ENCODE data around the gene CCDC12. TPM values are rescaled to one million over a fixed set of nuclear protein-coding genes. Genes with fewer than 3 reads are reported as not detected.

Gene CCDC12
- total and polyA plus RNA-seq, 2 donors (not counting 1 experiment from before 2014, with no cell fraction given) = 84.0 to 97.3 TPM

- DNase-seq (peak; percentile 54), ATAC-seq (ENCODE audit: low read depth) (peak; percentile 96)
- Histone ChIP-seq H3K36me3 (replicated peaks in 1 of 2; ENCODE audit: control extremely low read depth in 1 of 2, control insufficient read depth in 1 of 2, extremely low read depth in 1 of 2, insufficient read depth in 2 of 2, low read length in 1 of 2) (peaks cover 0 to 61% of the 10 kb centered on the region in 2 experiments), H3K27me3 (replicated peaks in 1 of 4; ENCODE audit: control extremely low read depth in 1 of 4, control insufficient read depth in 3 of 4, insufficient read depth in 4 of 4, low read length in 3 of 4) (no peaks in the 10 kb centered on the region), H3K4me1 (ENCODE audit: control insufficient read depth in 2 of 2, insufficient read depth in 2 of 2, low read length in 2 of 2) (peaks cover 23 to 27% of the 10 kb centered on the region in 2 donors), H2AFZ (ENCODE audit: insufficient read depth, low read depth, low read length, poor library complexity, severe bottlenecking) (no peak overlapping the region), H3K79me2 (ENCODE audit: control insufficient read depth, insufficient read depth, low read length) (peaks cover 17% of the 10 kb centered on the region), H3K9me3 (ENCODE audit: control extremely low read depth in 1 of 3, control insufficient read depth in 2 of 3, insufficient read depth in 1 of 3, low read length in 2 of 3) (no peaks in the 10 kb centered on the region), H3K27ac (ENCODE audit: low read length in 2 of 2) (peak overlapping the region; percentile 32 to 79), H3K4me3 (ENCODE audit: control extremely low read depth in 1 of 5, extremely low read depth in 1 of 5, insufficient read depth in 1 of 5, low read depth in 2 of 5, low read length in 4 of 5) (peak overlapping the region in 1 of 5 experiments; percentile 5), H3K4me2 (replicated peaks; ENCODE audit: low read depth, low read length, poor library complexity, severe bottlenecking) (peak overlapping the region; percentile 35), H4K20me1 (ENCODE audit: control insufficient read depth, insufficient read depth, low read length, poor library complexity, severe bottlenecking) (peaks cover 37% of the 10 kb centered on the region), H3K9ac (ENCODE audit: low read length) (peak overlapping the region; percentile 20)
- Mint-ChIP-seq H3K27ac (peak overlapping the region; percentile 86), H3K4me1 (peaks cover 40% of the 10 kb centered on the region), H3K27me3 (no peaks in the 10 kb centered on the region), H3K4me3 (peak overlapping the region; percentile 56), H3K9me3 (ENCODE audit: insufficient read depth) (no peaks in the 10 kb centered on the region)
- POLR2A ChIA-PET = interaction anchor here (0.6 to 0.7 kb wide), 3 partner anchors 30 to 58 kb away, joined by 3 to 4 read pairs (median 3); no protein-coding TSS in a partner anchor
- WGBS (ENCODE audit: insufficient coverage) = no CpG with 5 or more reads among the region's 1 CpG
- no peak for TF ChIP-seq CTCF (IDR thresholded peaks at IDR 0.05)
- TF ChIP-seq EZH2 (IDR thresholded peaks at IDR 0.05; ENCODE audit: borderline replicate concordance, insufficient read depth, low read depth, low read length, poor library complexity, severe bottlenecking) = no peak
- CTCF ChIA-PET = interaction anchor here (0.8 to 2.4 kb wide), 5 partner anchors 38 to 307 kb away, joined by 3 to 5 read pairs (median 4); partner anchors contain the start of gene NBEAL2
- intact Hi-C loops (cut with micrococcal nuclease) = loop anchor here (1.0 kb wide), 2 partner anchors 8 to 19 kb away; no protein-coding TSS in a partner anchor
Observed at GRCh38 chr3:47016934-47017435, 40.4 kb upstream of the CCDC12 start.

All from B cell (primary cell).